Naive thymus-derived CD4-positive, alpha-beta T cell (primary cell): ENCODE results near the gene ARHGEF40. TPM values are rescaled to one million over a fixed set of nuclear protein-coding genes. Genes with fewer than 3 reads are reported as not detected.

Source experiments
- ATAC-seq: fragments of 150-1000 bp; cut with Tn5 transposase; 2 replicates; pipeline ENCODE4 v1.10.0; 2021; ENCODE audit warnings: mild to moderate bottlenecking, moderate library complexity
- CTCF ChIA-PET: fragments of 350-600 bp; sonication (Branson Sonifier 250); formaldehyde crosslinking; loops from one replicate; lab custom pipeline; 2021; ENCODE audit warnings: antibody characterized with exemption; lab: Charles Lee
- POLR2A ChIA-PET: fragments of 350-600 bp; sonication (Branson Sonifier 250); formaldehyde crosslinking; loops from one replicate; lab custom pipeline; 2021; ENCODE audit warnings: antibody characterized with exemption, inconsistent platforms; lab: Charles Lee
- DNase-seq, 9 donors: peaks; one replicate each; pipeline versions ENCODE4 v3.0.0 to v3.0.0-alpha.2; 2020 to 2022; ENCODE audit warnings: mixed read lengths in 1 of 9
- H3K27ac ChIP-seq: one replicate; pipeline ENCODE4 v1.7.0; 2013; ENCODE audit warnings: mild to moderate bottlenecking, low read depth, low read length, moderate library complexity
- H3K27me3 ChIP-seq, 2 donors: one replicate each; pipeline ENCODE4 v1.7.0; 2013; ENCODE audit warnings: low read length in 2 of 2, mild to moderate bottlenecking in 2 of 2, moderate library complexity in 2 of 2; ENCODE audit not compliant: control insufficient read depth in 2 of 2, insufficient read depth in 2 of 2
- H3K36me3 ChIP-seq, 3 experiments: 1 replicate in 2 of 3; 2 replicates in 1 of 3; pipeline ENCODE4 v1.7.0; 2013; ENCODE audit warnings: low read length in 3 of 3, mild to moderate bottlenecking in 3 of 3, moderate library complexity in 1 of 3; ENCODE audit not compliant: insufficient read depth in 3 of 3, control insufficient read depth in 2 of 3
- H3K4me1 ChIP-seq, 2 donors: one replicate each; pipeline ENCODE4 v1.7.0; 2013; ENCODE audit warnings: low read length in 2 of 2, mild to moderate bottlenecking in 2 of 2, moderate library complexity in 1 of 2; ENCODE audit not compliant: control insufficient read depth in 2 of 2, insufficient read depth in 2 of 2
- H3K4me3 ChIP-seq: 2 replicates; pipeline ENCODE4 v1.7.0; 2013; ENCODE audit warnings: mild to moderate bottlenecking, low read length
- H3K9me3 ChIP-seq, 3 experiments: 1 replicate in 2 of 3; 2 replicates in 1 of 3; pipeline ENCODE4 v1.7.0; 2013; ENCODE audit warnings: low read length in 3 of 3; ENCODE audit not compliant: control insufficient read depth in 2 of 3
- H3K27ac Mint-ChIP-seq, 9 donors: one replicate each; pipeline ENCODE4 v1.8.0; 2020 to 2022; ENCODE audit warnings: mixed read lengths in 9 of 9, mild to moderate bottlenecking in 8 of 9, moderate library complexity in 5 of 9, inconsistent platforms in 2 of 9
- H3K27me3 Mint-ChIP-seq, 5 donors: one replicate each; pipeline ENCODE4 v1.8.0; 2021 to 2022; ENCODE audit warnings: mixed read lengths in 5 of 5, mild to moderate bottlenecking in 1 of 5
- H3K36me3 Mint-ChIP-seq, 5 donors: one replicate each; pipeline ENCODE4 v1.8.0; 2020 to 2022; ENCODE audit warnings: mixed read lengths in 5 of 5, mild to moderate bottlenecking in 3 of 5, inconsistent platforms in 1 of 5
- H3K4me1 Mint-ChIP-seq, 7 donors: one replicate each; pipeline ENCODE4 v1.8.0; 2020 to 2022; ENCODE audit warnings: mixed read lengths in 7 of 7, mild to moderate bottlenecking in 3 of 7, inconsistent platforms in 1 of 7
- H3K4me3 Mint-ChIP-seq, 10 donors: one replicate each; pipeline ENCODE4 v1.8.0; 2020 to 2022; ENCODE audit warnings: mild to moderate bottlenecking in 10 of 10, mixed read lengths in 10 of 10, moderate library complexity in 6 of 10, inconsistent platforms in 2 of 10
- H3K9me3 Mint-ChIP-seq, 11 donors: one replicate each; pipeline ENCODE4 v1.8.0; 2020 to 2022; ENCODE audit warnings: mixed read lengths in 11 of 11, mild to moderate bottlenecking in 4 of 11, inconsistent platforms in 1 of 11, moderate library complexity in 1 of 11
- intact Hi-C, 2 donors: fragments of 100-400 bp; cut with micrococcal nuclease; formaldehyde crosslinking; loops; one replicate each; pipeline ENCODE4 v1.15.1; 2023
- polyA plus RNA-seq, 2 donors: library from polyadenylated mRNA; unstranded; fragments of 300-500 nt; fragmentation: Illumina TruSeq; gene quantifications; one replicate each; pipeline ENCODE4 v1.2.3, GENCODE V29; 2021
- total RNA-seq, 6 experiments: library from RNA in 5 of 6; stranded (reverse) in 5 of 6; gene quantifications; 1 replicate in 5 of 6; 2 replicates in 1 of 6; pipeline ENCODE4 v1.2.3 and lab custom pipeline; 2021 to 2026

The ARHGEF40 gene
- total and polyA plus RNA-seq, 7 experiments from 2014 or later, result 0.11 to 40.5 (median 0.81) TPM; not detected in 2

DNA sequence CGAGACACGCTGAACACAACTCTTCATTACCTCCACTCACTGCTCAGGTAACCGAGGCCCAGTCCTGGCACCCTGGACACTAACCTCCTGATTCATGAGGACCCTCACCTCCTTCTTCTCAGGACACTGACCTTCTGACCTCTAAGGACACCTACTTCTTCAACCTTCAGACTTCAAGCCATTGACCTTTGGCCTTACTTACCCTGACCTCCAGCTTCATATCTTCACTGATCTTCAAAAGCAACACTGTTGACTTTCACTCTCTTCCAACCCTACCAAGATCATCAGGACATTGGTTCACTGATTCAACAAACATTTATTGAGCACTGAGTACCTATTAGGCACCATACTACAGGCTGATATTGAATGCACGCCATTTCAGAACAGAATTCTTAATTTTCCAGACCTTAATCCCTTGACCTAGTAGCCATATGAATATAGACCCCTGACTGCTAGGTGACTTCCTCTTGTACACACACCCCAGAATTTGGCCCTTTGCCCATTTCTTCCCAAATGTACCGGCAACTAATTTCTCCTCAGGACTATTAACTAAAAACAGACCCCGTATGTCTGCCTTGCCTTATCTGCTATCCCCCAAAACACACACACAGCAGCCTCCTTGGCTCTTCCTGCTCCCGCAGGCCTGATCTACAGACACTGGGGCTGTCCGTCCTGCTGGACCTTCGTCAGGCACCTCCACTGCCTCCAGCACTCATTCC lies 5.8 kb downstream of the ARHGEF40 start:
- no peaks in the 10 kb centered on the region for H3K36me3 Mint-ChIP-seq
- CTCF ChIA-PET, result no interaction called here
- H3K4me3 Mint-ChIP-seq, result no peak overlapping the region
- H3K27me3 ChIP-seq, result peaks cover 13 to 14% of the 10 kb centered on the region in 2 donors
- no peak overlapping the region for H3K27ac Mint-ChIP-seq
- H3K36me3 ChIP-seq, result no peaks in the 10 kb centered on the region
- H3K27me3 Mint-ChIP-seq, result peaks cover 19 to 35% (median 25%) of the 10 kb centered on the region in 5 donors
- H3K27ac ChIP-seq, result no peak overlapping the region
- no peak for ATAC-seq
- peaks cover 5 to 10% of the 10 kb centered on the region in 2 donors for H3K4me1 ChIP-seq
- no peak for DNase-seq
- intact Hi-C loops, result no loop called here
- peaks cover 4 to 18% (median 15%) of the 10 kb centered on the region in 7 donors for H3K4me1 Mint-ChIP-seq
- POLR2A ChIA-PET, result no interaction called here
- H3K9me3 Mint-ChIP-seq, result peaks cover 0 to 1% (median 0%) of the 10 kb centered on the region in 11 donors
- H3K9me3 ChIP-seq, result no peaks in the 10 kb centered on the region
- H3K4me3 ChIP-seq, result no peak overlapping the region

GRCh38 chr14:21077672-21078071 lies 7.6 kb downstream of the ARHGEF40 start:
- ATAC-seq (no peak), DNase-seq (no peak)
- Mint-ChIP-seq H3K36me3 (no peaks in the 10 kb centered on the region), H3K27ac (no peak overlapping the region), H3K4me1 (peaks cover 0 to 3% (median 0%) of the 10 kb centered on the region in 7 donors), H3K27me3 (peaks cover 6 to 17% (median 8%) of the 10 kb centered on the region in 5 donors), H3K4me3 (no peak overlapping the region), H3K9me3 (peaks cover 0 to 1% (median 0%) of the 10 kb centered on the region in 11 donors)
- H3K27ac ChIP-seq, result no peak overlapping the region
- POLR2A ChIA-PET, result no interaction called here
- no peaks in the 10 kb centered on the region for H3K9me3 ChIP-seq
- peaks cover 0 to 4% of the 10 kb centered on the region in 2 donors for H3K27me3 ChIP-seq
- no peak overlapping the region for H3K4me3 ChIP-seq
- CTCF ChIA-PET, result no interaction called here
- no peaks in the 10 kb centered on the region for H3K36me3 ChIP-seq
- H3K4me1 ChIP-seq, result no peaks in the 10 kb centered on the region
- intact Hi-C loops, result no loop called here

- ChIA-PET POLR2A (no interaction called here), CTCF (no interaction called here)
- Histone ChIP-seq H3K9me3 (no peaks in the 10 kb centered on the region), H3K27me3 (peaks cover 0 to 2% of the 10 kb centered on the region in 2 donors), H3K4me3 (no peak overlapping the region), H3K27ac (no peak overlapping the region), H3K36me3 (no peaks in the 10 kb centered on the region), H3K4me1 (no peaks in the 10 kb centered on the region)
- peaks cover 0 to under 1% (median 0%) of the 10 kb centered on the region in 11 donors for H3K9me3 Mint-ChIP-seq
- intact Hi-C loops, result no loop called here
- no peaks in the 10 kb centered on the region for H3K36me3 Mint-ChIP-seq
- no peak for ATAC-seq
- DNase-seq, result no peak
- peaks cover 0 to 1% (median 0%) of the 10 kb centered on the region in 7 donors for H3K4me1 Mint-ChIP-seq
- no peak overlapping the region for H3K27ac Mint-ChIP-seq
- peaks cover 4 to 13% (median 4%) of the 10 kb centered on the region in 5 donors for H3K27me3 Mint-ChIP-seq
- H3K4me3 Mint-ChIP-seq, result no peak overlapping the region
Measured at GRCh38 chr14:21078287-21078686, 8.2 kb downstream of the ARHGEF40 start.

DNA sequence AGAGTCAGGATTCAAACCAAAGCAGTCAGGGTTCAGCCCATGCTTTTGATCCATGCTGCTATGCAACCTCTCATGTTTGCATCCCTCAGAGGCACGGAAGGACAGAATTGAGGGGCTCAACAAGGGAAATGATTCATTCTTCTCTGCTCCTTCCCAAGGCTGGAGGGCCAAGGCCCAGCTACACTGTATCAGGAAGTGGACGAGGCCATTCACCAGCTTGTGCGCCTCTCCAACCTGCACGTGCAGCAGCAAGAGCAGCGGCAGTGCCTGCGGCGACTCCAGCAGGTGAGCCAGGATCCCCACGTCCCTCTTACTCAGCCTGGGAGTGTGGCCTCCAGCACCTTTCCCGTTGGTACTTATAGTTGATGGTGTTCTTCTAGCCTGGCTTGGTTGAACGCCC lies 8.6 kb downstream of the ARHGEF40 start:
- H3K9me3 ChIP-seq, result no peaks in the 10 kb centered on the region
- H3K27ac Mint-ChIP-seq, result no peak overlapping the region
- H3K9me3 Mint-ChIP-seq, result no peaks in the 10 kb centered on the region
- H3K36me3 Mint-ChIP-seq, result no peaks in the 10 kb centered on the region
- no peaks in the 10 kb centered on the region for H3K27me3 ChIP-seq
- ChIA-PET POLR2A (no interaction called here), CTCF (interaction anchor here (1.3 kb wide), 1 partner anchor 10 kb away, joined by 3 read pairs; no protein-coding TSS in a partner anchor)
- no peaks in the 10 kb centered on the region for H3K4me1 Mint-ChIP-seq
- ATAC-seq (no peak), DNase-seq (no peak)
- no peak overlapping the region for H3K4me3 ChIP-seq
- peaks cover 0 to 9% (median 0%) of the 10 kb centered on the region in 5 donors for H3K27me3 Mint-ChIP-seq
- no peaks in the 10 kb centered on the region for H3K4me1 ChIP-seq
- intact Hi-C loops, result no loop called here
- H3K36me3 ChIP-seq, result no peaks in the 10 kb centered on the region
- H3K4me3 Mint-ChIP-seq, result no peak overlapping the region
- no peak overlapping the region for H3K27ac ChIP-seq

DNA sequence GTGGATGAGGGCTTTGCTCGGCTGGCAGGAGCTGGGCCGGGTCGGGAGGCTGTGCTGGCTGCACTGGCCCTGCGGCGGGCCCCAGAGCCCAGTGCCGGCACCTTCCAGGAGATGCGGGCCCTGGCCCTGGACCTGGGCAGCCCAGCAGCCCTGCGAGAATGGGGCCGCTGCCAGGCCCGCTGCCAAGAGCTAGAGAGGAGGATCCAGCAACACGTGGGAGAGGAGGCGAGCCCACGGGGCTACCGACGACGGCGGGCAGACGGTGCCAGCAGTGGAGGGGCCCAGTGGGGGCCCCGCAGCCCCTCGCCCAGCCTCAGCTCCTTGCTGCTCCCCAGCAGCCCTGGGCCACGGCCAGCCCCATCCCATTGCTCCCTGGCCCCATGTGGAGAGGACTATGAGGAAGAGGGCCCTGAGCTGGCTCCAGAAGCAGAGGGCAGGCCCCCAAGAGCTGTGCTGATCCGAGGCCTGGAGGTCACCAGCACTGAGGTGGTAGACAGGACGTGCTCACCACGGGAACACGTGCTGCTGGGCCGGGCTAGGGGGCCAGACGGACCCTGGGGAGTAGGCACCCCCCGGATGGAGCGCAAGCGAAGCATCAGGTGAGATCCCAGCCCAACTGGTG lies 11.5 kb downstream of the ARHGEF40 start:
- Mint-ChIP-seq H3K4me1 (peaks cover 3 to 11% (median 7%) of the 10 kb centered on the region in 7 donors), H3K9me3 (no peaks in the 10 kb centered on the region), H3K36me3 (no peaks in the 10 kb centered on the region), H3K27ac (peak overlapping the region in 1 of 9 donors; percentile 62), H3K27me3 (peaks cover 0 to 4% (median 0%) of the 10 kb centered on the region in 5 donors), H3K4me3 (no peak overlapping the region)
- Histone ChIP-seq H3K27me3 (no peaks in the 10 kb centered on the region), H3K27ac (no peak overlapping the region), H3K9me3 (no peaks in the 10 kb centered on the region), H3K4me3 (no peak overlapping the region), H3K4me1 (no peaks in the 10 kb centered on the region), H3K36me3 (no peaks in the 10 kb centered on the region)
- intact Hi-C loops, result loop anchor here in 1 of 2 donors (10.0 kb wide), 1 partner anchor 1503 kb away; the partner anchor contains the start of gene DAD1
- ChIA-PET POLR2A (no interaction called here), CTCF (no interaction called here)
- DNase-seq (no peak), ATAC-seq (no peak)

DNA sequence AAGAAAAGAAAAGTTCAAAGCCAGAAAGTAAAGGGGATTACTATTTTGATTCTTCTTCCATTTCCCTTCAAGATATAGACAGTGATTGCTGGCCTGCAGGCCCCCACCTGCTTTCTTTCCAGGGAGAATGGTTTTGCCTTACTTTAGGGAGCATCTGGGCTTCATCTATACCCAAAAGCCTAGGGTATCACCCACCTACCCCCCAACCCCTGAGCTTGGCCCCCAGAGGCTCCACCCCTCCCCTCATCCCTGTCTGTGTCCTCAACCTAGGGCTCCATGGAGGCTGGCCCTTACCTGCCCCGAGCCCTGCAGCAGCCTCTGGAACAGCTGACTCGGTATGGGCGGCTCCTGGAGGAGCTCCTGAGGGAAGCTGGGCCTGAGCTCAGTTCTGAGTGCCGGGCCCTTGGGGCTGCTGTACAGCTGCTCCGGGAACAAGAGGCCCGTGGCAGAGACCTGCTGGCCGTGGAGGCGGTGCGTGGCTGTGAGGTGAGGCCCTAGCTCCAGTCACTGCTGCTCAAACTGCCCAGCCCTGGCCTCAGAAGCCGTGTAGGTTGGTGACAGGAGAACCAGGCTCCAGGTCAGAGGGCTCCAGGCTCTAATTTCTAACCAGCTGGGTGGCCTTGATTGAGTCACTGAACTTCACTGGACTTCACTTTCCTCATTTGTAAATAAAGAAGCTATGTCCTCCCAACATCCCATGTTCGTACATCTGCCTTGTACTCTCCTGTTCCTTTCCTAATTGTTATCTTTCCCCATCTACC lies 13.6 kb downstream of the ARHGEF40 start:
- peaks cover 13 to 15% of the 10 kb centered on the region in 2 donors for H3K4me1 ChIP-seq
- DNase-seq (no peak), ATAC-seq (no peak)
- H3K27me3 ChIP-seq, result no peaks in the 10 kb centered on the region
- CTCF ChIA-PET, result interaction anchor here (0.9 kb wide), 1 partner anchor 69 kb away, joined by 3 read pairs; no protein-coding TSS in a partner anchor
- Mint-ChIP-seq H3K27ac (peak overlapping the region in 3 of 9 donors; percentile 10 to 85 (median 67)), H3K4me1 (peaks cover 14 to 25% (median 20%) of the 10 kb centered on the region in 7 donors), H3K9me3 (peaks cover 0 to 5% (median 0%) of the 10 kb centered on the region in 11 donors), H3K36me3 (no peaks in the 10 kb centered on the region), H3K27me3 (peaks cover 0 to 3% (median 0%) of the 10 kb centered on the region in 5 donors), H3K4me3 (no peak overlapping the region)
- no peaks in the 10 kb centered on the region for H3K9me3 ChIP-seq
- H3K27ac ChIP-seq, result no peak overlapping the region
- intact Hi-C loops, result loop anchor here in 1 of 2 donors (10.0 kb wide), 1 partner anchor 1501 kb away; the partner anchor contains the start of gene DAD1
- no peaks in the 10 kb centered on the region for H3K36me3 ChIP-seq
- no peak overlapping the region for H3K4me3 ChIP-seq
- POLR2A ChIA-PET, result interaction anchor here (0.7 to 1.2 kb wide), 3 partner anchors 17 to 61 kb away, joined by 3 to 4 read pairs (median 3); partner anchors contain the start of gene TMEM253
